B cell (primary cell): ENCODE results near the gene RBM4B. TPM values are rescaled to one million over a fixed set of nuclear protein-coding genes. Genes with fewer than 3 reads are reported as not detected.

Source experiments
- ATAC-seq: fragments of 200-7000 bp; cut with Tn5 transposase; one replicate; pipeline ENCODE4 v1.10.0; 2021; ENCODE audit warnings: low read depth, mild to moderate bottlenecking, moderate number of reproducible peaks, moderate library complexity
- CTCF ChIA-PET: fragments of 350-600 bp; sonication (Branson Sonifier 250); formaldehyde crosslinking; loops from one replicate; lab custom pipeline; 2021; ENCODE audit warnings: antibody characterized with exemption, inconsistent platforms; lab: Charles Lee
- POLR2A ChIA-PET: fragments of 350-600 bp; sonication (Branson Sonifier 250); formaldehyde crosslinking; loops from one replicate; lab custom pipeline; 2021; ENCODE audit warnings: antibody characterized with exemption; lab: Charles Lee
- DNase-seq: peaks from one replicate; pipeline ENCODE4 v3.0.0; 2013
- H2AFZ ChIP-seq: 2 replicates; pipeline ENCODE4 v1.6.1; 2012; ENCODE audit warnings: mild to moderate bottlenecking, low read depth, low read length; ENCODE audit not compliant: insufficient read depth, poor library complexity, severe bottlenecking
- H3K27ac ChIP-seq, 2 donors: 1 replicate in 1 of 2; 2 replicates in 1 of 2; pipeline ENCODE4 v1.5.1; 2012 to 2013; ENCODE audit warnings: low read length in 2 of 2, mild to moderate bottlenecking in 2 of 2, moderate library complexity in 1 of 2
- H3K27me3 ChIP-seq, 4 experiments: fragments of 200-600 bp in 1 of 4; sonication (generic) in 1 of 4; replicated peaks in 1 of 4; 1 replicate in 2 of 4; 2 replicates in 2 of 4; pipeline versions ENCODE4 v1.6.1 to v1.7.0; 2013 to 2016; ENCODE audit warnings: low read length in 3 of 4, mild to moderate bottlenecking in 2 of 4, mixed read lengths in 1 of 4, moderate library complexity in 1 of 4; ENCODE audit not compliant: insufficient read depth in 4 of 4, control insufficient read depth in 3 of 4; ENCODE audit errors: control extremely low read depth in 1 of 4
- H3K36me3 ChIP-seq, 2 experiments: replicated peaks in 1 of 2; 1 replicate in 1 of 2; 2 replicates in 1 of 2; pipeline versions ENCODE4 v1.6.1 to v1.7.1; 2013; ENCODE audit warnings: low read length in 1 of 2; ENCODE audit not compliant: insufficient read depth in 2 of 2, control insufficient read depth in 1 of 2; ENCODE audit errors: control extremely low read depth in 1 of 2, extremely low read depth in 1 of 2
- H3K4me1 ChIP-seq, 2 donors: fragments of 200-600 bp in 1 of 2; sonication (generic) in 1 of 2; 1 replicate in 1 of 2; 2 replicates in 1 of 2; pipeline versions ENCODE4 v1.5.1 to v1.6.1; 2013 to 2017; ENCODE audit warnings: low read length in 2 of 2; ENCODE audit not compliant: control insufficient read depth in 2 of 2, insufficient read depth in 2 of 2
- H3K4me2 ChIP-seq: replicated peaks from 2 replicates; pipeline ENCODE3; 2012; ENCODE audit warnings: mild to moderate bottlenecking, low read depth, low read length; ENCODE audit not compliant: poor library complexity, severe bottlenecking
- H3K4me3 ChIP-seq, 5 experiments: fragments of 200-600 bp in 1 of 5; sonication (generic) in 1 of 5; 1 replicate in 3 of 5; 2 replicates in 2 of 5; pipeline versions ENCODE4 v1.5.1 to v1.7.0; 2011 to 2016; ENCODE audit warnings: low read length in 4 of 5, mild to moderate bottlenecking in 4 of 5, low read depth in 2 of 5, control low read depth in 1 of 5, moderate library complexity in 1 of 5; ENCODE audit not compliant: insufficient read depth in 1 of 5; ENCODE audit errors: control extremely low read depth in 1 of 5, extremely low read depth in 1 of 5
- H3K79me2 ChIP-seq: fragments of 200-600 bp; sonication (generic); one replicate; pipeline ENCODE4 v1.6.0; 2016; ENCODE audit warnings: low read length; ENCODE audit not compliant: control insufficient read depth, insufficient read depth
- H3K9ac ChIP-seq: fragments of 200-600 bp; sonication (generic); 2 replicates; pipeline ENCODE4 v1.6.1; 2017; ENCODE audit warnings: mild to moderate bottlenecking, low read length, moderate library complexity
- H3K9me3 ChIP-seq, 3 donors: one replicate each; pipeline versions ENCODE4 v1.6.1 to v1.7.1; 2013; ENCODE audit warnings: low read length in 2 of 3; ENCODE audit not compliant: control insufficient read depth in 2 of 3, insufficient read depth in 1 of 3; ENCODE audit errors: control extremely low read depth in 1 of 3
- H4K20me1 ChIP-seq: 2 replicates; pipeline ENCODE4 v1.6.0; 2012; ENCODE audit warnings: mild to moderate bottlenecking, low read length; ENCODE audit not compliant: insufficient read depth, control insufficient read depth, poor library complexity, severe bottlenecking
- H3K27ac Mint-ChIP-seq: one replicate; pipeline ENCODE4 v1.8.0; 2021; ENCODE audit warnings: mixed read lengths
- H3K27me3 Mint-ChIP-seq: one replicate; pipeline ENCODE4 v1.8.0; 2021; ENCODE audit warnings: mixed read lengths
- H3K4me1 Mint-ChIP-seq: one replicate; pipeline ENCODE4 v1.8.0; 2021; ENCODE audit warnings: mixed read lengths
- H3K4me3 Mint-ChIP-seq: one replicate; pipeline ENCODE4 v1.8.0; 2021; ENCODE audit warnings: mixed read lengths
- H3K9me3 Mint-ChIP-seq: one replicate; pipeline ENCODE4 v1.8.0; 2022; ENCODE audit warnings: mixed read lengths; ENCODE audit not compliant: insufficient read depth
- CTCF ChIP-seq: fragments of 200-600 bp; IDR thresholded peaks from one replicate; pipeline ENCODE4 v1.8.0; 2022; ENCODE audit warnings: antibody characterized with exemption, mild to moderate bottlenecking
- EZH2 ChIP-seq: IDR thresholded peaks from 2 replicates; pipeline ENCODE4 v1.6.1; 2012; ENCODE audit warnings: borderline replicate concordance, low read depth, mild to moderate bottlenecking, moderate library complexity, low read length; ENCODE audit not compliant: insufficient read depth, poor library complexity, severe bottlenecking
- WGBS: methylation state at CpG from one replicate; pipeline ENCODE4 v1.1.5; 2013; ENCODE audit warnings: missing lambda C conversion rate; ENCODE audit not compliant: insufficient coverage; 5-methylcytosine and 5-hydroxymethylcytosine counted together
- intact Hi-C: fragments of 100-400 bp; cut with micrococcal nuclease; formaldehyde crosslinking; loops from one replicate; pipeline ENCODE4 v1.10.0; 2022
- polyA plus RNA-seq: library from polyadenylated mRNA; depleted of rRNA; stranded (reverse); fragments of >200 nt; gene quantifications from 2 replicates; pipeline ENCODE4 v1.2.3, GENCODE V29; 2012
- total RNA-seq, 2 donors: library from RNA; stranded (reverse); fragments of 120-200 nt in 1 of 2; gene quantifications; 1 replicate in 1 of 2; 2 replicates in 1 of 2; pipeline versions ENCODE4 v1.2.3 to v1.2.4, GENCODE V29; 2013 to 2022

Gene RBM4B
- total and polyA plus RNA-seq, 2 donors (not counting 1 experiment from before 2014, with no cell fraction given): 33.2 to 61.3 TPM

GRCh38 chr11:66649903-66650302, 27.8 kb downstream of the RBM4B start:
- H3K4me1 Mint-ChIP-seq: peaks cover 41% of the 10 kb centered on the region

More at GRCh38 chr11:66649903-66650302, 27.8 kb downstream of the RBM4B start:
- Mint-ChIP-seq H3K4me3 (no peak overlapping the region), H3K9me3 (no peaks in the 10 kb centered on the region), H3K27me3 (no peaks in the 10 kb centered on the region), H3K27ac (no peak overlapping the region)
- Histone ChIP-seq H4K20me1 (peaks cover 78% of the 10 kb centered on the region), H3K9me3 (no peaks in the 10 kb centered on the region), H3K9ac (no peak overlapping the region), H3K27me3 (no peaks in the 10 kb centered on the region), H3K4me2 (no peak overlapping the region), H2AFZ (no peak overlapping the region), H3K79me2 (peaks cover 94% of the 10 kb centered on the region), H3K4me1 (peaks cover 8 to 9% of the 10 kb centered on the region in 2 donors), H3K27ac (no peak overlapping the region), H3K4me3 (no peak overlapping the region), H3K36me3 (peaks cover 0 to 73% of the 10 kb centered on the region in 2 experiments)
- intact Hi-C loops: loop anchor here (10.0 kb wide), 1 partner anchor 885 kb away; no protein-coding TSS in a partner anchor
- TF ChIP-seq CTCF (no peak), EZH2 (no peak)
- CTCF ChIA-PET: interaction anchor here (1.4 to 2.2 kb wide), 2 partner anchors 17 to 28 kb away, joined by 3 to 9 read pairs; partner anchors contain the start of gene RBM4B
- POLR2A ChIA-PET: interaction anchor here (0.9 kb wide), 1 partner anchor 27 kb away, joined by 3 read pairs; the partner anchor contains the start of gene RBM4B
- no peak for DNase-seq
- WGBS: 98% methylated on average over 5 of the region's 5 CpGs
- ATAC-seq: no peak
